ENCODE data around the gene OR10H5.
"Not testable (repeated sequence)": the region's sequence is repeated elsewhere in the genome, so short reads cannot be mapped to it uniquely, and the experiment has no call there.

OR10H5 gene

GRCh38 chr19:15843894-15844222 lies 56.4 kb downstream of the OR10H5 start:
- DNase-seq (ENCODE audit: low read depth, low spot score): not testable (repeated sequence)

DNA sequence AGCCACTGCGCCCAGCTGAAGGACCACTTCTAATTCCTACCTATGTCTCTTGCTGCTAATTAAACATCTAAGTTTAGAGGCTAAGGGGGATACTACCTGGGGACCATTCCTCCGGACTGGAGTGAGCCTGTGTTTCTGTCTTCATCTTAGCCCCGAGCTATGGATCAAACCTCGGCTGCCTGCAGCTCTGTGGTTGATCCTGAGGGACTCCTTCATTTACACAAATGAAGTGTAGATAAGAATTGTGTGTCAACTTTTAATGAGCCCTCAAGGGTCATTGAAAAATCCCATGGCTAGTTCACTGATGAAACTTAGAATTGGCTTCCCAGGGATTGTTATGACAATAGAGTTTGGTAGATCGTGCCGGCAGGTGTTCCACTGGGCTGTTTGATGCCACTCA lies 59.5 kb downstream of the OR10H5 start:
- no peak for DNase-seq (ENCODE audit: low read depth, low spot score)

GRCh38 chr19:15850385-15850784 lies 62.9 kb downstream of the OR10H5 start:
- DNase-seq (ENCODE audit: low read depth, low spot score): no peak

Measured in activated naive CD8-positive, alpha-beta T cell treated with anti-CD3 and anti-CD28 coated beads, Interleukin-2, amount 50 U/mL, for 16 hours (primary cell).